ENCODE measurements around the gene AK8. TPM values are rescaled to one million over a fixed set of nuclear protein-coding genes. Genes with fewer than 3 reads are reported as not detected.

The AK8 gene
- total RNA-seq, 1 experiment from 2014 or later = 2.5 TPM

- Histone ChIP-seq H4K20me1 (ENCODE audit: insufficient read depth) (no peaks in the 10 kb centered on the region), H3K4me3 (replicated peaks in 1 of 2; ENCODE audit: low read depth in 1 of 2, low read length in 2 of 2) (no peak overlapping the region), H3K4me2 (ENCODE audit: low read length) (no peak overlapping the region), H3K4me1 (ENCODE audit: control insufficient read depth in 1 of 2, insufficient read depth in 2 of 2, low read length in 2 of 2) (peaks cover 9 to 11% of the 10 kb centered on the region in 2 experiments), H3K36me3 (ENCODE audit: control insufficient read depth in 1 of 2, insufficient read depth in 2 of 2, low read length in 2 of 2) (no peaks in the 10 kb centered on the region), H3K9me2 (ENCODE audit: insufficient read depth) (no peaks in the 10 kb centered on the region), H3K27ac (ENCODE audit: low read depth, low read length) (no peak overlapping the region), H3K9me3 (ENCODE audit: control insufficient read depth in 1 of 2, insufficient read depth in 1 of 2, low read depth in 1 of 2, low read length in 2 of 2) (no peaks in the 10 kb centered on the region), H3K27me3 (ENCODE audit: insufficient read depth, low read length) (no peaks in the 10 kb centered on the region), H2AFZ (ENCODE audit: low read depth, low read length, poor library complexity, severe bottlenecking) (no peak overlapping the region), H3K79me2 (ENCODE audit: insufficient read depth, low read length) (no peaks in the 10 kb centered on the region), H3K9ac (ENCODE audit: low read length) (no peak overlapping the region)
- RAD21 ChIA-PET (ENCODE audit: low non-redundant PET in 1 of 2, low total read pairs in 2 of 2, uncharacterized antibody in 2 of 2, unreplicated experiment in 2 of 2) = no interaction called here
- ATAC-seq (no peak), DNase-seq (ENCODE audit: low read depth, low spot score) (no peak)
- intact Hi-C loops (cut with micrococcal nuclease) = no loop called here
- CTCF ChIA-PET = no interaction called here
- TF ChIP-seq FOSL1 (IDR thresholded peaks at IDR 0.05; ENCODE audit: low read depth) (no peak), ELF1 (IDR thresholded peaks at IDR 0.05; ENCODE audit: borderline replicate concordance, low read depth) (no peak), ATF3 (IDR thresholded peaks at IDR 0.05) (no peak), MAX (IDR thresholded peaks at IDR 0.05) (no peak), CTCF (IDR thresholded peaks at IDR 0.05 in 2 of 3, conservative IDR thresholded peaks at IDR 0.05 in 1 of 3; ENCODE audit: borderline replicate concordance in 1 of 3, insufficient read depth in 1 of 3, low read depth in 2 of 3, low read length in 2 of 3) (no peak), ZNF274 (IDR thresholded peaks at IDR 0.05; ENCODE audit: low read depth, low read length) (no peak), CEBPB (IDR thresholded peaks at IDR 0.05; ENCODE audit: low read depth) (no peak), YY1 (IDR thresholded peaks at IDR 0.05; ENCODE audit: extremely low read depth, insufficient replicate concordance, low read depth, low read length) (no peak), EZH2 (IDR thresholded peaks at IDR 0.05) (no peak), ZFX (IDR thresholded peaks at IDR 0.05) (no peak), ZBTB33 (IDR thresholded peaks at IDR 0.05; ENCODE audit: extremely low read depth, insufficient replicate concordance, low read length) (no peak), JUND (IDR thresholded peaks at IDR 0.05) (no peak), REST (IDR thresholded peaks at IDR 0.05; ENCODE audit: low read depth) (no peak), SIN3A (IDR thresholded peaks at IDR 0.05; ENCODE audit: low read depth) (no peak), RAD21 (IDR thresholded peaks at IDR 0.05; ENCODE audit: low read depth) (no peak), SP1 (IDR thresholded peaks at IDR 0.05; ENCODE audit: low read depth) (no peak), EZH2phosphoT487 (IDR thresholded peaks at IDR 0.05; ENCODE audit: borderline replicate concordance) (no peak), POLR2A (IDR thresholded peaks at IDR 0.05; ENCODE audit: borderline replicate concordance, extremely low read depth, insufficient read depth, insufficient read length) (no peak), TCF7L2 (IDR thresholded peaks at IDR 0.05; ENCODE audit: borderline replicate concordance, extremely low read depth, insufficient read depth, insufficient read length) (no peak), SRF (IDR thresholded peaks at IDR 0.05; ENCODE audit: low read depth) (no peak)
- POLR2A ChIA-PET = no interaction called here
- no TSS peak for BruUV-seq (replicated peaks)
Observed at GRCh38 chr9:132834343-132834742, 43.7 kb downstream of the AK8 start.
